ENCODE measurements around the gene SPACA7. TPM values are rescaled to one million over a fixed set of nuclear protein-coding genes. Genes with fewer than 3 reads are reported as not detected.

SPACA7 gene
- total and polyA plus RNA-seq, 8 donors: not detected

GRCh38 chr13:112452380-112453206 is 76.4 kb downstream of the SPACA7 start:
- FAIRE-seq: no peak
- no peak overlapping the region for H3K4me3 ChIP-seq
- H3K27ac ChIP-seq: no peak overlapping the region
- peak in 2 of 6 donors; percentile 55 to 64 for DNase-seq
- intact Hi-C loops (cut with DNase I): no loop called here
- H3K36me3 ChIP-seq: no peaks in the 10 kb centered on the region
- ATAC-seq: peak in 2 of 4 donors; percentile 28 to 37
- no peaks in the 10 kb centered on the region for H3K9me3 ChIP-seq
- no peaks in the 10 kb centered on the region for H3K27me3 ChIP-seq
- 77 to 80% methylated on average over 31 to 36 of the region's 36 CpGs for WGBS, 2 donors
- no peak for TF ChIP-seq CTCF (IDR thresholded peaks at IDR 0.05)
- peaks cover 0 to 7% (median 4%) of the 10 kb centered on the region in 3 donors for H3K4me1 ChIP-seq

GRCh38 chr13:112453207-112453829 is 77.2 kb downstream of the SPACA7 start:
- intact Hi-C loops (cut with DNase I): no loop called here
- no peak overlapping the region for H3K4me3 ChIP-seq
- H3K27ac ChIP-seq: no peak overlapping the region
- 92 to 94% methylated on average over 32 of the region's 32 CpGs for WGBS, 2 donors
- FAIRE-seq: no peak
- no peak for TF ChIP-seq CTCF (IDR thresholded peaks at IDR 0.05)
- H3K9me3 ChIP-seq: no peaks in the 10 kb centered on the region
- no peaks in the 10 kb centered on the region for H3K27me3 ChIP-seq
- no peaks in the 10 kb centered on the region for H3K36me3 ChIP-seq
- DNase-seq: peak in 1 of 6 donors; percentile 39
- ATAC-seq: no peak
- H3K4me1 ChIP-seq: peaks cover 0 to 7% (median 4%) of the 10 kb centered on the region in 3 donors

DNA sequence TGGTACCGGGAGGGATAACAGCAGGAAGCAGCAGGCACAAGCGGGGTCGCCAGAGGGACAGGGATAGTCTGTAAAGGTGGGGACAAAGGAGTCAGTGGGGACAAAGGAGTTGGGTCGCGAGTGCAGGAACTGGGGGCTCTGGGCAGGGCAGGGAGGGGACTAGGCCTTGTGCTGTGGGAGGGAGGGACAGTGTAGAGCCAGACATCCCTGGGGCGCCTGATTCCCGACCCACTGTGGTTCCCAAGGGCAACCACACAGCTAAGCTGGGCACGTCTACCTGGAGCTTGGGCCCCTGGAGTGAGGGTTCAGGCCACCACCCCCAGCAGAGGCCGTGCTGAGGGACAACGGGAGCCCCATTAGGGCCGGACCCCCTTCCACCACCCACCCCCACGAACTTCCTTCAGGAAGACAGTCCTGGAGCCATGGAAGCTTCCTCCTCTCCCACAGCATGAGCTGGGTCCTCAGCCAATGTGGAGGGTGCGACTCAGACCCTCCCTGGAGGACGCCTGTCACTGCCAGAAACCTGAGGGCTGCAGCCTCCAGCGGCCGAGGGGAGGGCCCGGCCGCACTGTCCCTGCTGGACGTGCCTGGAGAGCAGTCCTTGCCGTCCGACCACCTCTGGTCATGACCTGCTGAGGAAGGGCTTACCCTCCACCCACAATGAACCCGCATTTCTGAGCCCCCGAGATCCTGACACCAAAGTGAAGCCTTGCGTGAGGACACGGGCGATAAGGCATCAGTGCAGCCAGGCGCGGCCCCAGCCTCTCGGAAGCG is 77.9 kb downstream of the SPACA7 start:
- 79 to 85% methylated on average over 30 of the region's 30 CpGs for WGBS, 2 donors
- Histone ChIP-seq H3K36me3 (no peaks in the 10 kb centered on the region), H3K27me3 (no peaks in the 10 kb centered on the region), H3K4me1 (peaks cover 0 to 7% (median 4%) of the 10 kb centered on the region in 3 donors), H3K9me3 (no peaks in the 10 kb centered on the region), H3K4me3 (no peak overlapping the region), H3K27ac (no peak overlapping the region)
- TF ChIP-seq CTCF (IDR thresholded peaks at IDR 0.05): no peak
- intact Hi-C loops (cut with DNase I): no loop called here
- FAIRE-seq (no peak), ATAC-seq (no peak), DNase-seq (peak in 1 of 6 donors; percentile 50)

DNA sequence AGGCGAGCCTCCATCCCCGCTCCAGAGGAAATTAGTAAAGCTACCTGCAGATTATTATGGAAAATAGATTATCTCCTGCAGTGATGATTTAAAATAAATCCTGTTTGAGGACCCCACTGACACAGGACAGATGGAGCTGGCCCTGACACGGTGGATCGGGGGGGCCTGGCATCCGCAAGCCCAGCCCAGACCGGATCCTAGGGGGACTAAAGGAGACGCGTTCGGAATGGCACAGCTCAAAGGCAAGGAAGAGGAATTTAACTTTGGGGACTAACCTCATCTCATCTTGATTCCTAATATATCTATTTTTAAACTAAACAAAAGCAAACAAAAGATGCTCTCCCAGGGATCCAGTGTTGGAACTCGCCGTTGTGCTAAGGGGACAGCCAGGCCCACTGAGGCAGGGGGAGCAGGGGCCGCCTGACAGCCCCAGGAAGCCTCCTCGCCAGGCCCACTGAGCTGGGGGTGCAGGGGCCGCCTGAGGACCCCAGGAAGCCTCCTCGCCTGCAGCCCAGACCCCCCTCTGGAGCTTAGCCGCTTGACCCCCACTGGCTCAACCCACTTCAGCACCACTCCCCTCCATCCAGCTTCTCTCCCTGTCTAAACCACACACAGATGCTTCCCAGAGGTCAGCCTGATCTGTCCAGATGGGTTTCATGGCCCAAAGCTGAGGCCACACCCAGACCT is 78.6 kb downstream of the SPACA7 start:
- intact Hi-C loops (cut with DNase I): no loop called here

More for the DNA sequence above, 78.6 kb downstream of the SPACA7 start:
- H3K27me3 ChIP-seq: no peaks in the 10 kb centered on the region
- 77 to 83% methylated on average over 16 of the region's 16 CpGs for whole genome bisulfite sequencing, 2 donors
- H3K4me3 ChIP-seq: no peak overlapping the region
- H3K27ac ChIP-seq: no peak overlapping the region
- DNase-seq (peak in 1 of 6 donors; percentile 34), FAIRE-seq (no peak), ATAC-seq (no peak)
- H3K9me3 ChIP-seq: no peaks in the 10 kb centered on the region
- H3K4me1 ChIP-seq: peaks cover 0 to 7% (median 4%) of the 10 kb centered on the region in 3 donors
- no peaks in the 10 kb centered on the region for H3K36me3 ChIP-seq
- no peak for TF ChIP-seq CTCF (IDR thresholded peaks at IDR 0.05)
